ENCODE measurements around the gene NALCN. TPM values are rescaled to one million over a fixed set of nuclear protein-coding genes. Genes with fewer than 3 reads are reported as not detected.

The NALCN gene
- total RNA-seq, 4 donors from 2014 or later, result 0.67 to 2.0 (median 1.5) TPM

DNA sequence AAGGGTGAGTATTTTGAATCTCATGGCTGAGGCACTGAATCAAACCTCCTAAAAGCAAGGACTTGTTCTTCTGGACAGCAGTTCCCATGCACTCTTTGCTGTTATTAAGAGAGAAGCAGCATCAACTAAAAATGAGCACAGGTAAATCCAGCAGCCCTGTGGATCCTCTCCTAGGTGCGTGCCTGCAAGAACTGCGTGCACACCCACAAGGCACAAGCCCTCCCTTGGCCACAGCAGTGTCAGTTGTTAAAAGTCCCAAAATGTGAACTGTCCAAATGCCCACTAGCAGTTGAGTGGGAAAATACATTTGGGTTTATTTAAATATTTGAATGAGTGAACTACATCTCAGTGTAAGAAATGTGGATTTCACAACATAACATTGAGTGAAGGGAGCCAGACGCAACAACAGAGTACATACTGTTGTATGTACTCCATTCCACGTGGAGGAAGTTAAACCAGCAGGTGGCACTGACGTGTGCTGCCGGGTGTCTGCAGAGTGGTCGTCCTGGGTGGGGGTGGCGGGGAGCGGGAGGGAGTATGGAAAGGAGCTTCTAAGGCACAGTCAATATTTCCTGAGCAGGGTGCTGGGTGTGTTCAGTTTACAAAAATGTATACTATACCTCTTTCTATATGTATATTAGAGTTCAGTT is 266.4 kb downstream of the NALCN start:
- TF ChIP-seq, protein P1, sequence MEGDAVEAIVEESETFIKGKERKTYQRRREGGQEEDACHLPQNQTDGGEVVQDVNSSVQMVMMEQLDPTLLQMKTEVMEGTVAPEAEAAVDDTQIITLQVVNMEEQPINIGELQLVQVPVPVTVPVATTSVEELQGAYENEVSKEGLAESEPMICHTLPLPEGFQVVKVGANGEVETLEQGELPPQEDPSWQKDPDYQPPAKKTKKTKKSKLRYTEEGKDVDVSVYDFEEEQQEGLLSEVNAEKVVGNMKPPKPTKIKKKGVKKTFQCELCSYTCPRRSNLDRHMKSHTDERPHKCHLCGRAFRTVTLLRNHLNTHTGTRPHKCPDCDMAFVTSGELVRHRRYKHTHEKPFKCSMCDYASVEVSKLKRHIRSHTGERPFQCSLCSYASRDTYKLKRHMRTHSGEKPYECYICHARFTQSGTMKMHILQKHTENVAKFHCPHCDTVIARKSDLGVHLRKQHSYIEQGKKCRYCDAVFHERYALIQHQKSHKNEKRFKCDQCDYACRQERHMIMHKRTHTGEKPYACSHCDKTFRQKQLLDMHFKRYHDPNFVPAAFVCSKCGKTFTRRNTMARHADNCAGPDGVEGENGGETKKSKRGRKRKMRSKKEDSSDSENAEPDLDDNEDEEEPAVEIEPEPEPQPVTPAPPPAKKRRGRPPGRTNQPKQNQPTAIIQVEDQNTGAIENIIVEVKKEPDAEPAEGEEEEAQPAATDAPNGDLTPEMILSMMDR (IDR thresholded peaks at IDR 0.05), result no peak
- no peak for TF ChIP-seq POLR2A (IDR thresholded peaks at IDR 0.05)
- WGBS, 2 donors, result 41 to 47% methylated on average over 9 of the region's 9 CpGs
- H3K4me3 ChIP-seq (ENCODE audit: low read depth, poor library complexity, severe bottlenecking), result no peak overlapping the region
- no peak for DNase-seq (ENCODE audit: low spot score in 2 of 2)
- intact Hi-C loops (cut with DNase I; ENCODE audit: low total_unique reads), result loop anchor here (10.0 kb wide), 1 partner anchor 1405 kb away; no protein-coding TSS in a partner anchor

DNA sequence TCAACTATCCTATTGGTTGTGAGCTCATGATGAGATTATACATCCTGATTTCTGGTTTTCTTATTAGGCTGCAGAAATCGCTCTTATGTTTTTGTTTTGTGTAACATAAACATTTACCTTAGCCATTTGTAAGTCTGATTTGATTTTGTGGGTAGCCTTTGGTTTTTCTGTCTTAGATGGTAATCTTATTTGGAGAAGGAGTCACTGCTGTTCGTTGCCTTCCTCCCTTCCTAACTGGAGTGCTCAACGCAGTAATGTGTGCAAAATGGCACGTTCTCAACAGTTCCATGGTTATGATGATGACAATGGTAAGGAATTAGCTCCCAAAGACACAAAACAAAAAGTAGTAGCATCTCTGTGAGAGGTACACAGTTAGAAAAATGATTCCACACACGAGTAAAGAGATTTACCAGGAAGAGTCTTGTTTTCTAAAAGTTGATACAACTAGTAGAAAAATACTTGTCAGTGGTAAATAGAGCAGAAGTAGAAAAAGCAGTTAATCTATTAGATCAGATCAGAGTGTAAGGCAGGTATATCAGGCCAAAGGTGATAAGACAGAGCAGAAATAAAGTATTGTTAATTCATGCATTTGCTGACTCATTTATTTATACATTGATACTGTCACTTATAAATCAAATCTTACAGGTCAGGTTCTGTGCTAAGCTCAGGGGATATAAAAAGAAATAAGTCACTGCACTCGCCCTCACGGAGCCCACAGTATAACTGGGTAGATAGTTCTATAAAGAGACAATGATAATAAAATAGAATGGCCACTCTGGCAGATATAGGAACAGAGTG is 270.0 kb downstream of the NALCN start:
- 73 to 79% methylated on average over 7 of the region's 7 CpGs for WGBS, 2 donors
- H3K4me3 ChIP-seq (ENCODE audit: low read depth, poor library complexity, severe bottlenecking), result no peak overlapping the region
- intact Hi-C loops (cut with DNase I; ENCODE audit: low total_unique reads), result loop anchor here (10.0 kb wide), 1 partner anchor 1409 kb away; no protein-coding TSS in a partner anchor
- TF ChIP-seq POLR2A (IDR thresholded peaks at IDR 0.05), result no peak
- TF ChIP-seq, protein P1 (IDR thresholded peaks at IDR 0.05), result no peak
- no peak for DNase-seq (ENCODE audit: low spot score in 2 of 2)

DNA sequence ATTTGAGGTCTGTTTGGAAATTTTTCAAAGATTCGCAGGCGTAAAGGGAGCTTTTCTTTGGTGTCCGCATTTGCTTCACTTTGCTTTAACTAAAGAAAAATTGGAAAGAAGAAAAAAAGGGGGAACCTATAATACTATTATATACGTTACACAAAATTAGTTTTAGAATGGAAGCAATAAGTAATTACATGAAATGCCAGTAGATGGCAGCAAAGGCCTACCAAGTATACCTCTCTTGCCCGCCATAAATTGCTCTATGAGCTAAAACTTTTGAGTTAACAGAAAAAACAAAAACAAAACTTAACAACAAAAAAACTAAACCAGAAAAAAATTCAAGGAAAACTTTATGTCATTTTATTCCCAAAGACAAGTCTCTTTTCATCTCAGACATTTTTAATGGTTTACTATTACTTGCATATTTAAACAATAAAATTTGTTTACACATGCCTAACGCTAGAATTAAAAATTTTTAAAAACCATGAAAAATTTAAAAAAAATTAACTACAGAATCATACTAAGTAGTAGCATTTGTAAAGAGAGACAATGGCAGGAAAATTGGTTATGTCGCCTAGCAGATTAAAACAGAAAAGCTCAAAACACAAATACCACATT is 271.4 kb downstream of the NALCN start:
- TF ChIP-seq, protein P1 (IDR thresholded peaks at IDR 0.05), result no peak
- TF ChIP-seq POLR2A (IDR thresholded peaks at IDR 0.05), result no peak
- no peak overlapping the region for H3K4me3 ChIP-seq (ENCODE audit: low read depth, poor library complexity, severe bottlenecking)
- DNase-seq (ENCODE audit: low spot score in 2 of 2), result no peak
- intact Hi-C loops (cut with DNase I; ENCODE audit: low total_unique reads), result loop anchor here (10.0 kb wide), 1 partner anchor 1410 kb away; no protein-coding TSS in a partner anchor
- WGBS, 2 donors, result 20 to 25% methylated on average over 7 of the region's 7 CpGs

DNA sequence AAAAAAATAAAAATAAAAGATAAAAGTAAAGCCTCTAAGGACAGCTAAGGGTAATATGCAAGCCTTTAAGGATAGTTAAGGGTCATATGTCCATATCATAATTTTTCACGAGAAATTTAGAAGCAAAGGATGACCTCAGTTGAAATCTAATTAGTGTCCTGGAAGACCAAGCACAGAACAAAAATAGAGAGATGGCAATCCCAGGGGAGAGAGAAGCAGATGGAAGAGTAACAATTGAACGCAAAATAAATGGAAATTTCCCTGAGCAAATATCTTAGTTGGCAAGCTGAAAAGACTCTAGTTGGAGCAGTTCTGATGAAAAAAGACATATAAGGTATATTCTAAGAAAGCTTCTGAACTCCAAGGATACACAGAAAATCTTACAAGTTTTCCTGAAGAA is 275.4 kb downstream of the NALCN start:
- TF ChIP-seq, protein P1 (IDR thresholded peaks at IDR 0.05), result no peak
- TF ChIP-seq POLR2A (IDR thresholded peaks at IDR 0.05), result no peak
- WGBS, 2 donors, result 67 to 80% methylated on average over 2 of the region's 2 CpGs
- H3K4me3 ChIP-seq (ENCODE audit: low read depth, poor library complexity, severe bottlenecking), result no peak overlapping the region
- no peak for DNase-seq (ENCODE audit: low spot score in 2 of 2)
- intact Hi-C loops (cut with DNase I; ENCODE audit: low total_unique reads), result loop anchor here (10.0 kb wide), 1 partner anchor 1414 kb away; no protein-coding TSS in a partner anchor

DNA sequence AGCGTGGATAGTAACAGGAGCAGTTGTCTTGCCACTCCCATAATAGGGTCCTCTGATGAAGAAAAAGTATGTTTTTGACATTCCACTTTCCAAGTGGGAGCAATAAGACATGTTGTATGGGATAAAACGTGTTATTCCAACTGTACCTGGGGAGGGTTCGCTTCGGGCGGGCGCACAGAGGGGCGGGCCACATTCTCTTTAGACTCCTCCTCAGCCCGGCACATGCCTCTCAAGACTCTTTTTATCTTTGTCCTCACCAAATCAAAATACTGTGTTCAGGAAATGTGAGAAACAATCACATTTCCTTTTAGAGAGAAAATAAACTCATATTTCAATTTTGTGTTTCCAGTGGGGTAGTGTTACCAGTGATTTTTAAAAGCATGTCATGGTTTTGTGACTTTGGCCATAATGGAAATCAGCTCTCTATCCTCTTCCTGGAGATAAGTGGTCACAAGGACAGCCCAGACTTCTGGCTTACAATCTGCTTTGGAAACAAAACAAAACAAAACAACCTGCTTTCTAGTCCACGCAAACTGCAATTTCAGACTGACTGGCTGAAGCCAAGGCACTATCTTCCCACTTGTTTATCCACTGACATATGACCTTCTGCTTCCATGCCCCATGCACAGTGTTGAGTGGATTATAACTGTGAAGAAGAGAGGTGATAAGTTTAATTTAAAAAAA is 276.1 kb downstream of the NALCN start:
- H3K4me3 ChIP-seq (ENCODE audit: low read depth, poor library complexity, severe bottlenecking), result no peak overlapping the region
- WGBS, 2 donors, result 77 to 81% methylated on average over 9 of the region's 9 CpGs
- TF ChIP-seq, protein P1 (IDR thresholded peaks at IDR 0.05), result no peak
- no peak for TF ChIP-seq POLR2A (IDR thresholded peaks at IDR 0.05)
- intact Hi-C loops (cut with DNase I; ENCODE audit: low total_unique reads), result loop anchor here (10.0 kb wide), 1 partner anchor 1415 kb away; no protein-coding TSS in a partner anchor
- no peak for DNase-seq (ENCODE audit: low spot score in 2 of 2)

All from lower leg skin (tissue), 4 donors.